ENCODE measurements around the gene GRK3. TPM values are rescaled to one million over a fixed set of nuclear protein-coding genes. Genes with fewer than 3 reads are reported as not detected.

Gene GRK3
- total RNA-seq, 1 experiment from 2014 or later, result 0.98 TPM

DNA sequence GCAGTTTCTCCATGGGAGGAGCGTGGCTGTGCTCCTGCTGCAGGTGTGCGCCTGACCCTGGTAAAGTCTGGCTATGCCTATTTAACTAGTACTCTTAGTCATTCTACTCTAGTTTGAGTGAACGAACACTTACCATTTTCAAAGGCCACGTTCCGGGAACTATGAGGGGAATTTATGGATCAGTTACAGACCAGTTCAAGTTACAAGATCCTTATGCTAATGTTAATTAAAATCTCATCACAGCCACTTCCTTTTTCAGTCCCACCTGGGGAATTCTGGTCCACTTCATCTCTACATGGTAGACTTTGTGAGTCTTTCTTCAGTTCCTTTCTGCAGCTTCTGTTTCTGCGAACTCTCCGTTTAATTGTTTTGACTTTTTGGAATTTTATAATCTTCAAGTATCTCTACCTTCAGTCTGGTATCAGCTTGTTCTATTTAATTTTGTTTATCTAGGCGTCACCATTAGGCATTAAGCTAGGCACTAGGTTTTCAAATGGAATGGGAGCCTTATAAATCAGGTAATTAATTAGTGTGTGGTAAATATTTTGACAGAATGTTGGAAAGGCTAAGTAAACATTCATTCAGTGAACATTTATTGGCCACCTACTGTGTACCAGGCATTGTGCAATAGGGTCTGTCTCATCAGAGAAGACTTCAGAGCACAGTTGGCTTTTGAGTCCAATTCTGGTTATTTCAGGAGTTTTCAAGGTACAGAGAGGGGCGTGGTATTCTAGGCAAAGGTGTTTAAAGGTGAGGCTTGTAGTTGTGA is 78.9 kb downstream of the GRK3 start:
- DNase-seq (ENCODE audit: low read depth), result no peak
- in situ Hi-C loops (cut with HindIII; ENCODE audit: low pct_unique_long_range_greater_than_20kb, low sequenced_read_pairs), result no loop called here

DNA sequence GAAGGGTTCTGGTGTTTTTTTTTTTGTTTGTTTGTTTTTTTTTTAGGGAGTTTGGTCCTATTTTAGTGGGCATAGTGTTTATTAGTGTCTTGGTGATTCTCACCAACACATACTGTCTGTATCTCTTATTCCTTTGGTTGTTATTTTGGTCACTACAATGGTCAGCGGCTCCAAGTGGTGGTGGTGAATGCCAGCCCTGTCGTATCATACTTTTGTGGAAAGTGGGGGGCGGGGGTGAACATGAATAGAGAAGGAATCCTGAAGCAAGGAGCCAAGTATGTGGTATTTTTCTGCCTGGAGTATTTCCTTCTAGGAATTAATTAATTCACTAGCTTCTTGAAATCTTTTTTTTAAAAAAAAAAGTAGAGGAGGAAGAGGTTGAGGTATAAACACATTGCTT is 79.6 kb downstream of the GRK3 start:
- no peak for DNase-seq (ENCODE audit: low read depth)
- in situ Hi-C loops (cut with HindIII; ENCODE audit: low pct_unique_long_range_greater_than_20kb, low sequenced_read_pairs), result no loop called here

DNA sequence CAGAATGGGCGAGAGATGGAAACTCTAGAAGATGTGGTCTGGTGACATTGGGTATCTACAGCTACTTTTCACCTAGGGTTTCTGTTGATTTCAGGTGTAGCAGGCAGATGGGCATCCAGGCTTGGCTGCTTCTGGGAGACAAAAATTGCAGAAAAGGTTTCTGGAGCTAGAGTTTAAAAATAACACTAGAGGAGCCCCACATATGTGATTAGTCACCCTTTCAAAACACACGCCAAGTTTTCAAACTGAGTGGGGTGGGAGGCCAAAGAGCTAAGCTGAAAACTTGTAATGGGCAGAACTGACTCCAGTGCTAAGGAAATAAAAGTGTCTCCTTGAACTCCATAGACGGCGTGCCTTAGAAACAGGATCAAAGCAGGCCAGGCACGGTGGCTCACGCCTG is 80.8 kb downstream of the GRK3 start:
- in situ Hi-C loops (cut with HindIII; ENCODE audit: low pct_unique_long_range_greater_than_20kb, low sequenced_read_pairs), result no loop called here
- no peak for DNase-seq (ENCODE audit: low read depth)

DNA sequence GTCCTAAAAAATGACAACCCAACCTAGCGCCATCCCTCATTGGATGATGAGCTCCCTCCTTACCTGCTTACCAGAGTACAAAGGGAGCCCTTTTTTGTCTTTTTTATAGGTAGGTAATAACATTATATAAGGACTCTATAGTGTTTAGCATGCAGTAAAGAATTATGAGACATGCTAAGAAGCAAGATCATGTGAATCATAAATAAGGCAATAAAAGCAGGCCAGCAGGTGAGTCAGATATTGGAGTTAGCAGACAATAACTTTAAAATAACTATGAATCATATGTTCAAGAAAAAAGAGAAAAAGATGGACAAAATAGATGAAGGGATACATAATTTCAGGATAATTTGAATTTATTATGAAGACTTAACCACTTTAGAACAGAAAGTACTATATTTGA is 81.5 kb downstream of the GRK3 start:
- DNase-seq (ENCODE audit: low read depth), result no peak
- in situ Hi-C loops (cut with HindIII; ENCODE audit: low pct_unique_long_range_greater_than_20kb, low sequenced_read_pairs), result no loop called here

DNA sequence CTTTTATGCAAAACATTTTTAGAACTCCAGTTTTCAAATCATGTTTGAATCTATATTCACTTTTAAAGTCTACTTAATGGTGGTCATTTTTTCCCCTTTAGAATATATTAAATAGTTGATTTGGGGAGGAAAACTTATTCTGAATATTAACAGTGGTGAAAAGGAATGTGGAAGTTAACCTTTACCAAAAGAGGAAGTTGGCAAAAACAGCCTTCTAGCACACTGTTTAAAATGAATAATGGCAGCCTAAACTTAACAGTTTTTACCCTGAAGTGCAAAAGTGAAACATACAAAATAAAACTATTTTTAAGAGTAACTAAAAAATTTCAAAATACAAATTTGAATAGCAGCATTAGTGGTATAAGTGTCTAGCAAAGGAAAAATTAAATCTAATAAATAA is 86.4 kb downstream of the GRK3 start:
- in situ Hi-C loops (cut with HindIII; ENCODE audit: low pct_unique_long_range_greater_than_20kb, low sequenced_read_pairs), result no loop called here
- DNase-seq (ENCODE audit: low read depth), result no peak

DNA sequence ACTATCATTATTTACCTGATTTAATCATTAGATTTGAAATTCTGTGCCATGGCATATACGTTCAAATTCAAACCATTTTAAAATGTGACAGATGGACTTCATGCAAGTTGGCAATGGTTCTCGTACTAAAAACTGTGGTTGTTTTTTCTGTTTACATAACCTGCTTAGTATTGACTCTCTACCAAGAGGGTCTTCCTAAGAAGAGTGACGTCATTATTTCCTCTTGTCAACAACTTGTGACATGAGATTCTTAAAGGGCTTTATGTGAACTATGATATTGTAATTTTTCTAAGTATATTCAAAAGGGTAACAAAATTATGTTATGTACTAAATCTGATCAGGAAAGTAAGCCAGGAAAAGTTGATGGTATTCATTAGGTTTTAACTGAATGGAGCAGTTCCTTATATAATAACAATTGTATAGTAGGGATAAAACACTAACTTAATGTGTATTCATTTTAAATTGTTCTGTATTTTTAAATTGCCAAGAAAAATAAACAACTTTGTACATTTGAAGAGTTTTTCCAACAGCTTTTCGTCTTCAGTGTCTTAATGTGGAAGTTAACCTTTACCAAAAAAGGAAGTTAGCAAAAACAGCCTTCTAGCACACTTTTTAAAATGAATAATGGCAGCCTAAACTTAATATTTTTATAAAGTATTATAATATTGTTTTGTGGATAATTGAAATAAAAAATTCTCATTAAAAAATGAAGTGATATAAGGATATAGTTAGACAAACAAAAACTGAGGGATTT is 87.0 kb downstream of the GRK3 start:
- DNase-seq (ENCODE audit: low read depth), result no peak
- in situ Hi-C loops (cut with HindIII; ENCODE audit: low pct_unique_long_range_greater_than_20kb, low sequenced_read_pairs), result no loop called here

DNA sequence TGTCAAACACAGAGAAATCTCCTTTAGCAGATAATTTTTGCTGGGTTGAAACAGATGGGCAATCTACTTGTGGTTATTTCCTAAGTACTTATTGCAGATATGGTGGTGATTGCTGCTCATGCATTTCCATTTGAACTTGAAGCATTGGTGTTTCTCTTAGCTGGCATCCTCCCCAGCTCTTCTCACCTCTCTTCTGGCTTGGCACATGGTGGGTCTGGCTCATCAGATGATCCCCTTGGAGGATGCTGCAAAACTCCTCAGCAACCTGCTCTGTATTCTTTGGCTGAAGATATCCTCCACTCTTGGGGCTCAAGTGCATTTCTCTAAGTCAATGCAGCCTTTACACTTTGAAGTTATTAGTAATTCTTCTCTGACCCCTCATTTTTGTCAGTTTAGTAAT is 90.2 kb downstream of the GRK3 start:
- in situ Hi-C loops (cut with HindIII; ENCODE audit: low pct_unique_long_range_greater_than_20kb, low sequenced_read_pairs), result no loop called here
- DNase-seq (ENCODE audit: low read depth), result no peak

DNA sequence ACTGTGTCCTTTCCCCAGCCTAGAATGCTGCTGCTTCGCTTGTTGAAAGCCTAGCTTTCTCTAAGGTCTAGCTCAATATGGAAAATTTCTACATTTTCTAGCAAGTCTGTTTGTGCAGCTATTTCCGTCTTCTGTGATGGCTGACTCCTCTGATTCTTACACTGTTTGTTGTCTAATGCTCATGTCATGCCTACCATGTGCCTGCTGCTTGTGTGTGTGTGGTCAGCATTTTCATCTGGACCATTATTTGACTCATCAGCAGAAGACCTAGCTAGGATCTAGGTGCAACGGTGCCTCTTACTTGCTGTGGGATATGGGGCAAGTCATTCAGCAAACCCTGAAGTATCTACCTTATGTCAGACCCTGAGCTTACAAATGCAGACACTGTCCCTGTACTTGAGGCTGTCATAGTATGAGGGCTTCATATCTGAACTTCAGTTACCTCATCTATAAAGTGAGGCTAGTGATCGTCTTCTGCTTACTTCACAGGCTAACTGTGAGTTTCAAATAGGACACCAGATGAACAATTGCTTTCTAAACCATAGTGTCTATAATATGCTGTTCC is 91.0 kb downstream of the GRK3 start:
- DNase-seq (ENCODE audit: low read depth), result no peak
- in situ Hi-C loops (cut with HindIII; ENCODE audit: low pct_unique_long_range_greater_than_20kb, low sequenced_read_pairs), result no loop called here

DNA sequence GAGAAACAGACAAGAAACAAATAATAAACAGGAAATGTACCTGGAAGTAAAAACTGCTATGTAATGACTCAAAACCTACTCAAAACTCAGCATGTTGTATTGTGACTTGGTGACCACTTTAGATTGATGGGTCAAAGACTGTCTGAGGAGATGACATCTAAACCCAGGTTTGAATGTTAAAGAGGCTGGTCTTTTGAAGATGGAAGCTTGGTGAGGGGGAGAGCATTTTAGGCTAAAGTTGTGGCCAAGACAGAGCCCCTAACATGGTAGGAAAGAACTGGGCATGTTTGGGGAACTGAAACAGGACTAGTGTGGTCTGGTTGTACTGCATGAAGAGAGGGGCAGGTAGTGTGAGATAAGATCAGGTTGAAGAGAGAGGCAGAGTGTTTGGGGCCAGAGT is 92.2 kb downstream of the GRK3 start:
- in situ Hi-C loops (cut with HindIII; ENCODE audit: low pct_unique_long_range_greater_than_20kb, low sequenced_read_pairs), result no loop called here
- no peak for DNase-seq (ENCODE audit: low read depth)

DNA sequence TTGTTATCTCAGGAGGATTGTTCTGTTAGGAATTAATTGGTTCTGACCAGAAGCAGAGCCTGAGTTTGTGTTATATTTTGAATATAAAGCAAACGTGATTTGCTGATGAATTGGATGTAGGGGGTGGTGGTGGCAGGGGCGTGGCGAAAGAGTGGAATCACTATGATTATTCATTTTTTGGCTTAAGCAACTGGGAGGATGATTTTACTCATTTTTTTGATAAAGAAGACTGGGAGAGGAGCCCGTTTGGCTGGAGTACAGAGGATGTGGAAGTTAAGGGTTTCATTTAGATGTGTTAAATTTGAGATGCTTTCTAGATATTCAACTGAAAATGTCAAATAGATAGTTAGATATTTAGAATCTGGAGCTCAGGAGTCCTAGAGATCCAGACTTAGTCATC is 94.2 kb downstream of the GRK3 start:
- no peak for DNase-seq (ENCODE audit: low read depth)
- in situ Hi-C loops (cut with HindIII; ENCODE audit: low pct_unique_long_range_greater_than_20kb, low sequenced_read_pairs), result no loop called here

DNA sequence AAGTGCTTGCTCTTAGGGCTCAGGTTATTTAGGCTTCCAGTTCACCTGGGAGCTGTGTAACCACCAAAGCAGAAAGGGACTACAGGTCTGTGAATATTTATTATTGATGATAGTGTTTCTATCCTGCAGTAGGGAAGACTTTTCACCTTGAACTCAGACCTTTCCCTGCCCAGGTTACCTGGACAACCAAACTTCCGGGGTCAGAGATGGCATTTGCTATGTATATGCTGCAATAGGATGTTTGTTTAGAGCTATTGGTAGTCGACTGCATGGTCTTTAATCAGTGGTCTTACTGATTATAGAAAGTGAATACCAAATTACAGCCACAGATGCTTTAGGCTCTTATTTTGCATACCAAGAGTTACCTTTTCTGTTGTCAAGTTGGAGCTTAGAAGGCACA is 94.9 kb downstream of the GRK3 start:
- no peak for DNase-seq (ENCODE audit: low read depth)
- in situ Hi-C loops (cut with HindIII; ENCODE audit: low pct_unique_long_range_greater_than_20kb, low sequenced_read_pairs), result no loop called here

DNA sequence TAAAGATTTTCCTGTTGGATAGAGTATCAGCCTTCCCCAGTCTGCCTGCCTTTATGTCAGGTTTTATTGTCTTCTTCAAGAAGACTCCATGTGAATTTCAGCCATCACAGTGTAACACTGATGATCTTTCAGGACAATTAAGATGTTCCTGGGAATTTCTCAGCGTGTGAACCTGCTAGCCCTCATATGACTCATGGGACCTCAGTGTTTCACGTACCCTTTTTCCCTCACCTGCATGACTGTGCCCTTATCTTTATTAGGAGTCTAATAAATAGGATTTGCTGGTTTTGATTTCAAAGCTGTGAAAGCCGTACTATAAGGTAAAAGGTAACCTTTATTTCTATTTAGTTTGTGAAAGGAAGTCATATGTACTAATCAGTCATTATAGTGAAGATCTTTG is 95.9 kb downstream of the GRK3 start:
- in situ Hi-C loops (cut with HindIII; ENCODE audit: low pct_unique_long_range_greater_than_20kb, low sequenced_read_pairs), result no loop called here
- DNase-seq (ENCODE audit: low read depth), result no peak

DNA sequence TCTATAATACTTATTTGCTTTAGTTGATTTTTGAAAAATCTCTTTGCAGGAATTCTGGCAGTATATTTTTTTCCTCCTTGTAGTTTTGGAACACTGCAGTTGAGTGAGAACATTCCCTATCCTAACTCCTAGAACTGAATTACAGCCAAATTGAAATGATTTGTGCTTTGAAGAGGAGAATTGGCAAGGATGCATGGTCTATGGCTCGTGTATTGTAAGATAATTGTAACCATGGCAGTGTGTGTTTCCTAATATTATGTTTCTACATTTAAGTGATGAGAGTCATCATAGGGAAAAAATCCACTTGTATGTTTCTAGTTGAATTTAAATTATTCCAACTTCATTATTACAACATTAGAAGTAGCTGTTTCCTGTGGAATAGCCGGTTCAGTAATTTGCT is 96.6 kb downstream of the GRK3 start:
- in situ Hi-C loops (cut with HindIII; ENCODE audit: low pct_unique_long_range_greater_than_20kb, low sequenced_read_pairs), result no loop called here
- DNase-seq (ENCODE audit: low read depth), result no peak

DNA sequence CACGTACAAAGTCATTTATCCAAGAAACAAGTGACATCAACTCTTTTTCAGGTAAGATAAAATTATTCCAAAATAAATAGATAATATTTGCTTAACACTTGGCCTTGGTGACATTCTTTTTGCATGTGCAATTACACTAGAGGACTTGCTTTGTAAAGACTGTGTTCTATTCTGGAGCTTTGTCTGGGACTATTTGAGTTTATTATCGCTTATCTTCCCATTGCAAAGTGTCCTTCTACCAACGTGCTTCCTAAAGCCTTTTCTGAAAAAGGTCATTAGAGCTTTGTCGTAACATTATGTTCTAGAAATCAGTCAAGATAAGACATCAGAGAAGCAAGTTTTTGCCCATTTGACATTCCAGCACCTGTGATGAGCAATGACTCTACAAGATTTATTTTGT is 99.2 kb downstream of the GRK3 start:
- in situ Hi-C loops (cut with HindIII; ENCODE audit: low pct_unique_long_range_greater_than_20kb, low sequenced_read_pairs), result no loop called here

DNA sequence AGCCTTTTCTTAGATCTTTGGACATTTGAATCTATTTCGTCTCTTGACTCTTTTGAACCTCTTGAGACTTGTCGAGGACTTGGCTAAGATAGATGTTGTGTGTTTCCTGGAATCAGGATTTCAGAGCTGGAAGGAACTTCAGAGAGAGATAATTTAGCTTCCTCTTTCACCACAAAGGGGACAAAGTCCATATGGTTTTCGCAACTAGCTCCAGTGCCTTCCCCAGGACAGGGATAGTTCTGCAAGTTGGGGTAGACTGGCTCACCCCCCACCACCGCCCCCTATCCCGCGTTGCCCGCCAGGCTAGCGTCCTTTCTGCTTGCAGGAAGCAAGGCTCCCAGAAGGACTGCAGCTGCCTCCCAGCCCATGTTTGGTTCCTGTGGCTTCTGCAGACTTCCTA is 101.8 kb downstream of the GRK3 start:
- in situ Hi-C loops (cut with HindIII; ENCODE audit: low pct_unique_long_range_greater_than_20kb, low sequenced_read_pairs), result no loop called here
- no peak for DNase-seq (ENCODE audit: low read depth)

More for the DNA sequence above, 99.2 kb downstream of the GRK3 start:
- no peak for DNase-seq (ENCODE audit: low read depth)

DNA sequence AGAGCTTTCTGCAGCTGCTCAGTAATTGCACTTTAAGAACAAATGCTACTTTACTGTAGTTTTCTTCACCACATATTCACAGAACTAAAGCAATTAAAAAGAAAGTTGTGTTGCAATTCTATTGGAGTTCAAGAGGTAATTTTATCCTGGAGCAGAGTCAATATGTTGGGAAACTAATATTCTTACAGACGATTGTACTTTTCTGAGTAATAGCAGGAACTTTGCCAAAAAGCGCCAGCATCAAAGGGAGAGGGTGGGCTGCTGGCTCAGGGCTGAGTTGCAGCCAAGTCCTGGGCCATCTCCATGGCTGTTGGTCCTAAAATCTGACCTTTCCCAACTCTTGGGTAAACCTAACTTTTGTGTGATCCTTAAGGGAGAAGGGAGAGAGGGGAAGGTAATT is 104.0 kb downstream of the GRK3 start:
- no peak for DNase-seq (ENCODE audit: low read depth)
- in situ Hi-C loops (cut with HindIII; ENCODE audit: low pct_unique_long_range_greater_than_20kb, low sequenced_read_pairs), result no loop called here

DNA sequence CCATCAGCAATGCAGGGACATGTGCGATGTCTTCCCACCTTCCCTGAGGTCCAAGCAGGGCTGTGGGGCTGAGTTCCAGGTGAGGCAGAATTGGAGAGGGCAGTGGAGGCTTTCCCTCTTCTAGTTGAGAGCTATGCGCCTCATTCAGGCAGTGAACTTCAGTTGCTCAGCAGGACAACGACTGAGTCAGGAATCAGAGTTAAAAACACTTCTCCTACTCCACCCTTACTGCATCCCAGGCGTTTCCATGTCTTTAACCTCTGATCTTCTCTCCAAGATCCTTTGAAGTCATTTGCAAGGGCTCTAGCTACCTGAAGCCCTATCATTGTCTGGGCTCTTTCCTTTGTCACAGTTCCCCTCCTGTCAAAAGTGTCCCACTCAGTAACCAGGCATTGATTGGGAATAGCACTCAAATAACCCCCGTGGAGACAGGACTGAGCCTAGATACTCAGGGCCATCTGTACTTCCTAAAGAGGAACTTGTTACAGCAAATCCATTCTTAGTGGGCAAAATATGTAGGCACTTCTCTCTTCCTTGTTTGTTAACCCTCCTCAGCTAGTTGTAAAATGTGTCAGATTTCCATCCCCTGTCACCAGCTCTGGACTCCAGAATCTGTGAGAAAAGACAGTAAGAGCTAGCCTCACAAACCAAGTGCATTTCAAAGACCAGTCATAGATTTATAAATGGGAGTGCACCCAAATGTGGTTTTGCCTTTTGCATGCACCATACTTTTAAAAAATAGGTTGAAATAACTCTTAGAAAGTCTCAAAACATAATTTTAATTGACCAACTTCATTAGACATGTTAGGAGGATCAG is 105.0 kb downstream of the GRK3 start:
- no peak for DNase-seq (ENCODE audit: low read depth)
- in situ Hi-C loops (cut with HindIII; ENCODE audit: low pct_unique_long_range_greater_than_20kb, low sequenced_read_pairs), result no loop called here

DNA sequence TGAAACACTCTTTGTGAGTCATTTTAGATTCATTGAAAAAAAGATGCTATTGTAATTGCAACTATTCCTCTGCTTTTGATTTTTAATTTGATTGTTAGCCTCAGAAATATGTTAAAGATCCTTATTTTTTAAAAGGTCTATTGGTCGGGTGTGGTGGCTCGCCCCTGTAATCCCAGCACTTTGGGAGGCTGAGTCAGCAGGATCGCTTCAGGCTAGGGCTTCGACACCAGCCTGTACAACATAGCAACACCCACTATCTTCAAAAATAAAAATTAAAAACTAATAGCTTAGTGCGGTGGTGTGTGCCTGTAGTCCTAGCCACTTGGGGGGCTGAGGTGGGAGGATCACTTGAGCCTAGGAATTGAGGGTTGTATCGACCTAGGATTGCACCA is 105.6 kb downstream of the GRK3 start:
- in situ Hi-C loops (cut with HindIII; ENCODE audit: low pct_unique_long_range_greater_than_20kb, low sequenced_read_pairs), result no loop called here
- DNase-seq (ENCODE audit: low read depth), result no peak

Data from Caki2 (cell line).